ENCODE results near the gene SCARF1. TPM values are rescaled to one million over a fixed set of nuclear protein-coding genes. Genes with fewer than 3 reads are reported as not detected.

The SCARF1 gene
- total RNA-seq, 1 experiment from 2014 or later: 0.71 TPM

- in situ Hi-C loops (cut with HindIII; ENCODE audit: low sequenced_read_pairs): no loop called here
- DNase-seq (ENCODE audit: low spot score): peak; percentile 33
These were observed 39.1 kb downstream of the SCARF1 start for GRCh38 chr17:1606352-1606985.

DNA sequence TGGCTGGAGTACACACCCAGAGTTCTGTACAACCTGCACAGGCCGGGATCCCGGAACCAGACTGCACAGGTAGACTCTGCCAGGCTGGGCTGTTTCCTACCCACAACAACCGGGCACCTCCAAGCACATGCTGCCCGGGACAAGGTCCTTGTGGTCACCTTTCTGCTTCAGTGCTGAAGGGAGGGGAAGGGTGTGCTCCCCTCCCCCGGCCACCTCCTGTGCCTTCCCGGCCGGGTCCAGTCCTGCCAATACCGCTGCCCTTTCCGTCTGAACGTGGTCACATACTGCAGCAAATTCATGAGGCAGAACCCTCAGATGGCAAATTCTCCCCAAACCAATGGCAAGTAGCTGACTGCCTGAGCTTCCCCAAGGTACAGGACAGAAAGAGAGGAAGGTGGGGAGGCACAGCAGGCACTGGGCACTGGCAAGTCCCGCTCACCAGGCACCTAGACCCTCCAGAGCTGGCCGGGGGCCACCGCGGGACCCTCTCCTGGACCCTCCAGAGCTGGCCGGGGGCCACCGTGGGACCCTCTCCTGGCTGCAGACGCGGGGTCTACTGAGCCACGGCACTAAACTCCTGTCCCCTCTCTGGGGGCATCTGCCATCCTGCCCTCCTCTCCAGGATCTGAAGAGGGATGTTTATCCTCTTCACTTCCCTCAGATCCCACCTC lies 39.7 kb downstream of the SCARF1 start:
- in situ Hi-C loops (cut with HindIII; ENCODE audit: low sequenced_read_pairs): no loop called here

GRCh38 chr17:1604831-1605528 lies 40.6 kb downstream of the SCARF1 start:
- no peak for DNase-seq (ENCODE audit: low spot score)
- in situ Hi-C loops (cut with HindIII; ENCODE audit: low sequenced_read_pairs): no loop called here

More for the DNA sequence above, 39.7 kb downstream of the SCARF1 start:
- peak; percentile 37 for DNase-seq (ENCODE audit: low spot score)

DNA sequence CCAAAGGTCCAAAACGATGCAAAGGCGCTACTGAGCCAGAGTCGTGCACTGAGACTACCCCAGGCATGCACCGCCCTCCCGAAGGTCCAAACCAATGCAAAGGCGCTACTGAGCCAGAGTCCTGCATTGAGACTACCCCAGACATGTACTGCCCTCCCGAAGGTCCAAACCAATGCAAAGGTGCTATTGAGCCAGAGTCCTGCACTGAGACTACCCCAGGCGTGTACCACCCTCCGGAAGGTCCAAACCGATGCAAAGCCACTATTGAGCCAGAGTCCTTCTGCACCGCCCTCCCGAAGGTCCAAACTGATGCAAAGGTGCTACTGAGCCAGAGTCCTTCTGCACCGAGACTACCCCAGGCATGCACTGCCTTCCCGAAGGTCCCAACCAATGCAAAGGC lies 44.0 kb downstream of the SCARF1 start:
- DNase-seq (ENCODE audit: low spot score): no peak
- in situ Hi-C loops (cut with HindIII; ENCODE audit: low sequenced_read_pairs): no loop called here

DNA sequence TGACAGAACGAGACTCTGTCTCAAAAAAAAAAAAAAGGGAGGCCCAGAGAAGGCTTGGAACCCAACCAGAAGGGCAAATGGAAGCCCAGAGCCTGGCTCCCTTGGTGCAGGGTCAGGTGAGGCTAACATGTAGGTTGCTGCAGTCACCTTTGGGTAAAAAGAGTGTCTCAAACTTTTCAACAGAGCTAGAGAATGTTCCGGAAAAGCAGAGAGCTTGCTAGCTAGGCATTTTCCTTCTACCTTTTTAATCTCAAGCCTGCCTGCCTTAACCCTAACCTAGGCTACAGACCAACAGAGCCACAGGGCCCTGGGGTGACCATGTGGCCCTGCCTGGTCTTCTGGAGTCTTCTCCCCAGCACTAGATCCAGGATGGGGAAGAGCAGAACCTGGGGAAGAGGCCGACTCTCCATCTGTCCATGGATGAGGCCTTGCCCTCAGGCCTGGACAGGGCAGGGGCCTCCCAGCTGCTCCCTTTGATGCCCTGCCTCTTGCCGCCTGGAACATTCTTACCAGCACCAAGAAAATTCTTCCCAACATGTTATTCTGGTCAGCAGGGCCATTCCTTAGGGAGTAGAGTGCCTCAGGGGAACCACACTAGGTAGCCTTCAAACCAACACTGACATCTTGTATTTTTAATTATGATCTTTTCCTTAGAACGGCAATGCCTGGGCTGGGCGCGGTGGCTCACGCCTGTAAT lies 47.0 kb downstream of the SCARF1 start:
- DNase-seq (ENCODE audit: low spot score): no peak
- in situ Hi-C loops (cut with HindIII; ENCODE audit: low sequenced_read_pairs): no loop called here

GRCh38 chr17:1597861-1598342 lies 47.6 kb downstream of the SCARF1 start:
- DNase-seq (ENCODE audit: low spot score): no peak
- in situ Hi-C loops (cut with HindIII; ENCODE audit: low sequenced_read_pairs): no loop called here

- no peak for DNase-seq (ENCODE audit: low spot score)
These were observed 52.0 kb downstream of the SCARF1 start for GRCh38 chr17:1593630-1593931.

GRCh38 chr17:1592751-1593629 lies 52.5 kb downstream of the SCARF1 start:
- DNase-seq (ENCODE audit: low spot score): peak; percentile 67
- in situ Hi-C loops (cut with HindIII; ENCODE audit: low sequenced_read_pairs): no loop called here

More at GRCh38 chr17:1593630-1593931, 52.0 kb downstream of the SCARF1 start:
- in situ Hi-C loops (cut with HindIII; ENCODE audit: low sequenced_read_pairs): no loop called here

GRCh38 chr17:1591474-1592090 lies 54.0 kb downstream of the SCARF1 start:
- no peak for DNase-seq (ENCODE audit: low spot score)
- in situ Hi-C loops (cut with HindIII; ENCODE audit: low sequenced_read_pairs): no loop called here

GRCh38 chr17:1590747-1591473 lies 54.6 kb downstream of the SCARF1 start:
- DNase-seq (ENCODE audit: low spot score): peak; percentile 73
- in situ Hi-C loops (cut with HindIII; ENCODE audit: low sequenced_read_pairs): no loop called here

GRCh38 chr17:1590029-1590746 lies 55.3 kb downstream of the SCARF1 start:
- DNase-seq (ENCODE audit: low spot score): peak; percentile 91
- in situ Hi-C loops (cut with HindIII; ENCODE audit: low sequenced_read_pairs): no loop called here

DNA sequence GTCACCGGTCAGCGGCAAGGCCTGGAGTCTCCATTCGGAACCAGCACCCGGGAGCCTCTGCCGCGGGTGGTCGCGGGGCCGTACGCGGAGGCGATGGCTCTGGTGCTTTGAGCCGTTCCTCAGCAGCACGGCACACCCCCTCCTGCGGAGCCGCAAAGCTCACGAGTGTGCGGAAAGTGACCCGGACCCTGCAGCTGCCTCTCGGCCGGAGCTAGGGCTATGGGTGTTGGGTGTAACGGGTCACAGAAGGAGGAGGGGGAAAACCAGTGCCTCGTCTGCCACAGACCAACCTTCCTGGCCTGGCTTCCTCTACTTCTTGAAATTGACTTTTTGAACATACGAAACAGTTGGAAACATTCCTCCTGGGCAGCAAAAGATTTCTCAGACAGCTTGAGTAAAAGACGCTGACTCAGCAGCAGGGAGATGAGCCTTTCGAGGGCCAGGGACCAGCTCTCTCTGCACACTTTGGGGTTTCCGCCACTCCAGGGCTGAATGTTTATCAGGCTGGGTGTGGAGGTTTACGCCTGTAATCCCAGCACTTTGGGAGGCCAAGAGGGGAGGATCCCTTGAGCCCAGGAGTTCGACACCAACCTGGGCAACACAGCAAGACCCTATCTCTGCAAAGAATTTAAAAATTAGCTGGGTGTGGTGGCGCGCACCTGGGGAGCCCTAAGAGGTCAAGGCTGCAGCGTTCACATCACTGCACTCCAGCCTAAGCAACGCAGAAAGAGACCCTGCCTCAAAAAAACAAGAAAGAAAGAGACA lies 56.5 kb downstream of the SCARF1 start:
- no peak for DNase-seq (ENCODE audit: low spot score)
- in situ Hi-C loops (cut with HindIII; ENCODE audit: low sequenced_read_pairs): no loop called here

GRCh38 chr17:1584167-1584566 lies 61.4 kb downstream of the SCARF1 start:
- DNase-seq (ENCODE audit: low spot score): no peak
- in situ Hi-C loops (cut with HindIII; ENCODE audit: low sequenced_read_pairs): no loop called here

Data from G401 (cell line).